T-cell (primary cell): ENCODE data around the gene FCAMR. TPM values are rescaled to one million over a fixed set of nuclear protein-coding genes. Genes with fewer than 3 reads are reported as not detected.
"Not testable (repeated sequence)": the region's sequence is repeated elsewhere in the genome, so short reads cannot be mapped to it uniquely, and the experiment has no call there.

Experiments used
- ATAC-seq, 4 experiments: fragments of 200-7000 bp in 3 of 4; fragments of 150-1000 bp in 1 of 4; cut with Tn5 transposase; replicated peaks in 1 of 4; 1 replicate in 3 of 4; 2 replicates in 1 of 4; pipeline ENCODE4 v1.10.0; 2021; ENCODE audit warnings: moderate library complexity in 3 of 4, mild to moderate bottlenecking in 2 of 4, moderate number of reproducible peaks in 1 of 4
- CTCF ChIA-PET, 2 donors: fragments of 300-600 bp; sonication (Branson Sonifier 250); formaldehyde crosslinking; loops; one replicate each; lab custom pipeline; 2022; ENCODE audit warnings: antibody characterized with exemption in 2 of 2; lab: Charles Lee
- POLR2A ChIA-PET, 2 donors: fragments of 300-600 bp; sonication (Branson Sonifier 250); formaldehyde crosslinking; loops; one replicate each; lab custom pipeline; 2022; ENCODE audit warnings: antibody characterized with exemption in 2 of 2; lab: Charles Lee
- DNase-seq, 35 experiments: peaks; one replicate each; pipeline versions ENCODE4 v3.0.0 to v3.0.0-alpha.2; 2013 to 2023
- H3K27ac ChIP-seq: one replicate; pipeline ENCODE4 v1.5.1; 2013; ENCODE audit warnings: low read length
- H3K27me3 ChIP-seq, 2 experiments: replicated peaks in 1 of 2; 1 replicate in 1 of 2; 2 replicates in 1 of 2; pipeline versions ENCODE4 v1.6.1 to v1.7.0; 2013; ENCODE audit warnings: low read length in 1 of 2, mixed read lengths in 1 of 2; ENCODE audit not compliant: control insufficient read depth in 2 of 2, insufficient read depth in 2 of 2; ENCODE audit errors: extremely low read depth in 1 of 2
- H3K36me3 ChIP-seq, 2 donors: 1 replicate in 1 of 2; 2 replicates in 1 of 2; pipeline versions ENCODE4 v1.6.1 to v1.7.0; 2013; ENCODE audit warnings: low read length in 1 of 2; ENCODE audit not compliant: control insufficient read depth in 2 of 2, insufficient read depth in 1 of 2; ENCODE audit errors: extremely low read depth in 1 of 2
- H3K4me1 ChIP-seq, 2 experiments: 1 replicate in 1 of 2; 2 replicates in 1 of 2; pipeline versions ENCODE4 v1.6.1 to v1.7.0; 2013; ENCODE audit warnings: low read length in 2 of 2, mixed read lengths in 1 of 2; ENCODE audit not compliant: insufficient read depth in 2 of 2, control insufficient read depth in 1 of 2; ENCODE audit errors: extremely low read depth in 1 of 2
- H3K4me3 ChIP-seq, 2 donors: 1 replicate in 1 of 2; 2 replicates in 1 of 2; pipeline versions ENCODE4 v1.5.1 to v1.7.0; 2013; ENCODE audit warnings: mild to moderate bottlenecking in 2 of 2, low read length in 1 of 2, moderate library complexity in 1 of 2; ENCODE audit not compliant: control insufficient read depth in 1 of 2; ENCODE audit errors: extremely low read depth in 1 of 2
- H3K9me3 ChIP-seq: 2 replicates; pipeline ENCODE4 v1.7.0; 2013
- H3K27ac Mint-ChIP-seq, 2 donors: one replicate each; pipeline ENCODE4 v1.8.0; 2020 to 2021; ENCODE audit warnings: mild to moderate bottlenecking in 2 of 2, mixed read lengths in 2 of 2
- H3K27me3 Mint-ChIP-seq, 2 donors: one replicate each; pipeline ENCODE4 v1.8.0; 2021 to 2022; ENCODE audit warnings: mixed read lengths in 2 of 2
- H3K36me3 Mint-ChIP-seq: one replicate; pipeline ENCODE4 v1.8.0; 2021; ENCODE audit warnings: mixed read lengths
- H3K4me1 Mint-ChIP-seq, 3 donors: one replicate each; pipeline ENCODE4 v1.8.0; 2020 to 2022; ENCODE audit warnings: mixed read lengths in 3 of 3, mild to moderate bottlenecking in 1 of 3
- H3K4me3 Mint-ChIP-seq, 3 donors: one replicate each; pipeline ENCODE4 v1.8.0; 2020 to 2022; ENCODE audit warnings: mild to moderate bottlenecking in 3 of 3, mixed read lengths in 3 of 3, moderate library complexity in 3 of 3
- H3K9me3 Mint-ChIP-seq, 3 donors: one replicate each; pipeline ENCODE4 v1.8.0; 2020 to 2022; ENCODE audit warnings: mixed read lengths in 3 of 3
- WGBS: methylation state at CpG from one replicate; pipeline ENCODE4 v1.1.5; 2013; ENCODE audit warnings: missing lambda C conversion rate; ENCODE audit not compliant: insufficient coverage; 5-methylcytosine and 5-hydroxymethylcytosine counted together
- total RNA-seq, 35 experiments: library from RNA in 6 of 35; stranded (reverse) in 6 of 35; fragments of 120-200 nt in 1 of 35; gene quantifications; one replicate each; pipeline versions ENCODE4 v1.2.1 to v1.2.4 and lab custom pipeline; 2013 to 2026

The FCAMR gene
- total RNA-seq, 5 donors from 2014 or later (not counting 1 experiment from before 2014, with no cell fraction given) = not detected

GRCh38 chr1:206929524-206929923, 40.7 kb downstream of the FCAMR start:
- Histone ChIP-seq H3K27me3 (no peaks in the 10 kb centered on the region), H3K4me3 (no peak overlapping the region), H3K36me3 (no peaks in the 10 kb centered on the region), H3K4me1 (peaks cover 13 to 60% of the 10 kb centered on the region in 2 experiments), H3K27ac (peak overlapping the region; percentile 65), H3K9me3 (no peaks in the 10 kb centered on the region)
- Mint-ChIP-seq H3K4me1 (peaks cover 54 to 62% (median 59%) of the 10 kb centered on the region in 3 donors), H3K4me3 (peak overlapping the region in 2 of 3 donors; percentile 44 to 65), H3K27me3 (no peaks in the 10 kb centered on the region), H3K27ac (peak overlapping the region; percentile 81 to 93), H3K36me3 (no peaks in the 10 kb centered on the region), H3K9me3 (no peaks in the 10 kb centered on the region)
- ATAC-seq = no peak
- POLR2A ChIA-PET = interaction anchor here in 1 of 2 donors (0.6 kb wide), 1 partner anchor 10 kb away, joined by 3 read pairs; no protein-coding TSS in a partner anchor
- peak in 1 of 35 experiments; percentile 33 for DNase-seq
- CTCF ChIA-PET = interaction anchor here (0.6 to 4.8 kb wide), 6 partner anchors 17 to 194 kb away, joined by 3 to 27 read pairs (median 5); no protein-coding TSS in a partner anchor
- no CpG with 5 or more reads among the region's 6 CpGs for WGBS

- no peak overlapping the region for H3K4me3 Mint-ChIP-seq
- Histone ChIP-seq H3K4me3 (no peak overlapping the region), H3K27ac (peak overlapping the region; percentile 0), H3K27me3 (no peaks in the 10 kb centered on the region), H3K4me1 (peaks cover 33 to 67% of the 10 kb centered on the region in 2 experiments), H3K36me3 (no peaks in the 10 kb centered on the region), H3K9me3 (no peaks in the 10 kb centered on the region)
- WGBS = 100% methylated on average over 1 of the region's 2 CpGs
- DNase-seq = no peak
- no peak for ATAC-seq
- ChIA-PET CTCF (interaction anchor here (0.6 to 4.6 kb wide), 4 partner anchors 10 to 293 kb away, joined by 3 to 33 read pairs (median 4); no protein-coding TSS in a partner anchor), POLR2A (interaction anchor here in 1 of 2 donors (0.6 kb wide), 1 partner anchor 57 kb away, joined by 6 read pairs; no protein-coding TSS in a partner anchor)
- peaks cover 32 to 43% (median 38%) of the 10 kb centered on the region in 3 donors for H3K4me1 Mint-ChIP-seq
- peak overlapping the region; percentile 32 to 71 for H3K27ac Mint-ChIP-seq
- no peaks in the 10 kb centered on the region for H3K36me3 Mint-ChIP-seq
- H3K27me3 Mint-ChIP-seq = no peaks in the 10 kb centered on the region
- H3K9me3 Mint-ChIP-seq = no peaks in the 10 kb centered on the region
Observed at GRCh38 chr1:206926286-206926685, 44.0 kb downstream of the FCAMR start.

GRCh38 chr1:206925106-206925736, 45.0 kb downstream of the FCAMR start:
- CTCF ChIA-PET = interaction anchor here in 1 of 2 donors (0.6 to 4.6 kb wide), 5 partner anchors 9 to 885 kb away, joined by 3 to 33 read pairs (median 4); no protein-coding TSS in a partner anchor
- Mint-ChIP-seq H3K4me3 (no peak overlapping the region), H3K36me3 (peaks cover 8% of the 10 kb centered on the region), H3K27me3 (no peaks in the 10 kb centered on the region), H3K27ac (no peak overlapping the region), H3K4me1 (peaks cover 30 to 35% (median 32%) of the 10 kb centered on the region in 3 donors), H3K9me3 (no peaks in the 10 kb centered on the region)
- H3K27ac ChIP-seq = peak overlapping the region; percentile 89
- H3K4me3 ChIP-seq = no peak overlapping the region
- peaks cover 30 to 59% of the 10 kb centered on the region in 2 experiments for H3K4me1 ChIP-seq
- WGBS = 16% methylated on average over 7 of the region's 11 CpGs
- ATAC-seq (peak; percentile 16 to 36 (median 22)), DNase-seq (peak in 33 of 35 experiments; percentile 40 to 81 (median 57))
- H3K36me3 ChIP-seq = no peaks in the 10 kb centered on the region
- POLR2A ChIA-PET = interaction anchor here in 1 of 2 donors (0.6 kb wide), 1 partner anchor 303 kb away, joined by 3 read pairs; no protein-coding TSS in a partner anchor
- no peaks in the 10 kb centered on the region for H3K27me3 ChIP-seq
- H3K9me3 ChIP-seq = no peaks in the 10 kb centered on the region

- Mint-ChIP-seq H3K4me1 (peaks cover 27 to 32% (median 30%) of the 10 kb centered on the region in 3 donors), H3K4me3 (no peak overlapping the region), H3K27me3 (no peaks in the 10 kb centered on the region), H3K9me3 (no peaks in the 10 kb centered on the region), H3K27ac (no peak overlapping the region), H3K36me3 (peaks cover 13% of the 10 kb centered on the region)
- 20% methylated on average over 1 of the region's 8 CpGs for WGBS
- DNase-seq (no peak), ATAC-seq (no peak)
- Histone ChIP-seq H3K4me1 (peaks cover 27 to 57% of the 10 kb centered on the region in 2 experiments), H3K27ac (peak overlapping the region; percentile 89), H3K27me3 (no peaks in the 10 kb centered on the region), H3K36me3 (no peaks in the 10 kb centered on the region), H3K9me3 (no peaks in the 10 kb centered on the region), H3K4me3 (no peak overlapping the region)
- ChIA-PET POLR2A (interaction anchor here in 1 of 2 donors (0.6 kb wide), 1 partner anchor 303 kb away, joined by 3 read pairs; no protein-coding TSS in a partner anchor), CTCF (interaction anchor here in 1 of 2 donors (0.6 to 4.6 kb wide), 5 partner anchors 9 to 885 kb away, joined by 3 to 33 read pairs (median 4); no protein-coding TSS in a partner anchor)
Observed at GRCh38 chr1:206924592-206925105, 45.6 kb downstream of the FCAMR start.

GRCh38 chr1:206923961-206924557, 46.2 kb downstream of the FCAMR start:
- Histone ChIP-seq H3K4me1 (peaks cover 27 to 62% of the 10 kb centered on the region in 2 experiments), H3K4me3 (peak overlapping the region in 1 of 2 donors; percentile 11), H3K27ac (peak overlapping the region; percentile 89)
- H3K36me3 ChIP-seq, H3K27me3 ChIP-seq, H3K27ac Mint-ChIP-seq, ATAC-seq, H3K27me3 Mint-ChIP-seq, POLR2A ChIA-PET, H3K4me3 Mint-ChIP-seq, H3K9me3 ChIP-seq, H3K9me3 Mint-ChIP-seq, DNase-seq: not testable (repeated sequence)
- Mint-ChIP-seq H3K4me1 (peaks cover 24 to 29% (median 29%) of the 10 kb centered on the region in 3 donors), H3K36me3 (peaks cover 13% of the 10 kb centered on the region)
- CTCF ChIA-PET = interaction anchor here in 1 of 2 donors (1.0 to 4.6 kb wide), 4 partner anchors 10 to 189 kb away, joined by 3 to 52 read pairs (median 22); no protein-coding TSS in a partner anchor
- WGBS = 75% methylated on average over 3 of the region's 4 CpGs
